GM23248 (cell line): ENCODE results near the gene ESM1. TPM values are rescaled to one million over a fixed set of nuclear protein-coding genes. Genes with fewer than 3 reads are reported as not detected.

Source experiments
- DNase-seq: peaks from one replicate; pipeline ENCODE4 v3.0.0-alpha.2; 2015
- H2AFZ ChIP-seq: fragments of 200-600 bp; sonication (generic); 2 replicates; pipeline ENCODE4 v1.6.1; 2016; ENCODE audit warnings: antibody characterized with exemption
- H3F3A ChIP-seq: fragments of 200-600 bp; sonication (generic); 2 replicates; pipeline ENCODE4 v1.6.1; 2016; ENCODE audit warnings: mild to moderate bottlenecking, antibody characterized with exemption, mixed run types; ENCODE audit not compliant: insufficient read depth
- H3K27ac ChIP-seq: fragments of 200-600 bp; sonication (generic); 2 replicates; pipeline ENCODE4 v1.5.1; 2016; ENCODE audit warnings: mild to moderate bottlenecking
- H3K27me3 ChIP-seq: fragments of 200-600 bp; sonication (generic); replicated peaks from 2 replicates; pipeline ENCODE4 v1.6.1; 2016; ENCODE audit warnings: mild to moderate bottlenecking; ENCODE audit not compliant: insufficient read depth
- H3K36me3 ChIP-seq: fragments of 200-600 bp; sonication (generic); 2 replicates; pipeline ENCODE4 v1.6.1; 2016; ENCODE audit warnings: low read depth, mild to moderate bottlenecking
- H3K4me1 ChIP-seq: fragments of 200-600 bp; sonication (generic); 2 replicates; pipeline ENCODE4 v1.6.1; 2016; ENCODE audit warnings: mild to moderate bottlenecking; ENCODE audit not compliant: insufficient read depth
- H3K4me2 ChIP-seq: fragments of 200-600 bp; sonication (generic); one replicate; pipeline ENCODE4 v1.6.1; 2016; ENCODE audit warnings: mild to moderate bottlenecking; ENCODE audit not compliant: unreplicated experiment
- H3K4me3 ChIP-seq: fragments of 200-600 bp; sonication (generic); 2 replicates; pipeline ENCODE4 v1.5.1; 2016; ENCODE audit warnings: mild to moderate bottlenecking
- H3K79me2 ChIP-seq: fragments of 200-600 bp; sonication (generic); 2 replicates; pipeline ENCODE4 v1.6.1; 2016; ENCODE audit warnings: mild to moderate bottlenecking; ENCODE audit not compliant: insufficient read depth
- H3K9ac ChIP-seq: fragments of 200-600 bp; sonication (generic); 2 replicates; pipeline ENCODE4 v1.6.1; 2016; ENCODE audit warnings: mild to moderate bottlenecking
- H3K9me2 ChIP-seq: fragments of 200-600 bp; sonication (generic); 2 replicates; pipeline ENCODE4 v1.6.1; 2016; ENCODE audit warnings: mixed run types, mild to moderate bottlenecking, moderate library complexity; ENCODE audit not compliant: insufficient read depth
- H3K9me3 ChIP-seq: fragments of 200-600 bp; sonication (generic); one replicate; pipeline ENCODE4 v1.6.1; 2017; ENCODE audit warnings: low read depth
- H4K20me1 ChIP-seq: fragments of 200-600 bp; sonication (generic); 2 replicates; pipeline ENCODE4 v1.6.0; 2016; ENCODE audit not compliant: insufficient read depth
- EZH2 ChIP-seq: fragments of 200-600 bp; sonication (generic); IDR thresholded peaks from 2 replicates; pipeline ENCODE4 v1.6.1; 2018; ENCODE audit warnings: antibody characterized with exemption, mild to moderate bottlenecking; ENCODE audit not compliant: insufficient read depth, poor library complexity, severe bottlenecking
- EZH2phosphoT487 ChIP-seq: fragments of 200-600 bp; sonication (generic); IDR thresholded peaks from 2 replicates; pipeline ENCODE4 v1.6.1; 2018; ENCODE audit warnings: antibody characterized with exemption, moderate library complexity, mild to moderate bottlenecking, low read depth; ENCODE audit not compliant: insufficient read depth
- WGBS, 2 experiments: methylation state at CpG; one replicate each; pipeline ENCODE4 v1.1.6; 2015 to 2017; ENCODE audit warnings: low lambda C conversion rate in 2 of 2, low coverage in 1 of 2; ENCODE audit errors: missing lambda C conversion rate in 2 of 2; 5-methylcytosine and 5-hydroxymethylcytosine counted together
- in situ Hi-C: fragments of 300-500 bp; cut with MboI; formaldehyde crosslinking; loops from 2 replicates; pipeline ENCODE4 v1.15.0; 2020
- polyA plus RNA-seq: library from polyadenylated mRNA; unstranded; fragments of >200 nt; fragmentation: Nextera tagmentation; extraction: Ambion mirVana; gene quantifications from 2 replicates; pipeline ENCODE4 v1.2.1, GENCODE V29; 2016
- total RNA-seq: library from RNA; depleted of rRNA; stranded (reverse); fragments of >200 nt; shearing (Covaris generic); gene quantifications from 2 replicates; pipeline ENCODE4 v1.2.3, GENCODE V29; 2014; rRNA removed

The ESM1 gene
- total RNA-seq, result 25.5 and 26.1 TPM in 2 replicates
- polyA plus RNA-seq, result 11.8 and 12.2 TPM in 2 replicates

- in situ Hi-C loops, result no loop called here
- 10 to 13% methylated on average over 26 of the region's 26 CpGs for WGBS, 2 experiments
These were observed at the start of gene ESM1 for GRCh38 chr5:54985301-54986268. TSS of gene ESM1 (minus strand) at chr5:54985593. CDS start at chr5:54985517, 76 bp downstream.

DNA sequence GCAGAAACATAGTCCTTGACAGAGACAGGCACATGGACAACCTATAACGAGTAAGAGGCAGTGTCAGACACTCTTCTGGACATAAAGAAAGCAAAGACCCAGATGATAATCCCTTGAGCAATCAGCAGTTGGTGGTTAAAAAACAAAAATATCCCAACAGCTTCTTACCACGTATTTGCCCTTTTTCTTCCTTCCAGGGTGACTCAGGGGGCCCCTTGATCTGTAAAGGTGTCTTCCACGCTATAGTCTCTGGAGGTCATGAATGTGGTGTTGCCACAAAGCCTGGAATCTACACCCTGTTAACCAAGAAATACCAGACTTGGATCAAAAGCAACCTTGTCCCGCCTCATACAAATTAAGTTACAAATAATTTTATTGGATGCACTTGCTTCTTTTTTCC, 48.2 kb upstream of the ESM1 start:
- H3K9me2 ChIP-seq, result no peaks in the 10 kb centered on the region
- H3K27ac ChIP-seq, result no peak overlapping the region
- H3K4me1 ChIP-seq, result peaks cover 13% of the 10 kb centered on the region
- no peak overlapping the region for H3K4me2 ChIP-seq
- H3K9ac ChIP-seq, result no peak overlapping the region
- no peak overlapping the region for H2AFZ ChIP-seq
- H4K20me1 ChIP-seq, result no peaks in the 10 kb centered on the region
- TF ChIP-seq EZH2 (no peak), EZH2phosphoT487 (no peak)
- H3F3A ChIP-seq, result 0 out of 2 replicates have a peak, but pooled peaks cover 9% of the 10 kb centered on the region
- WGBS, 2 experiments, result 60 to 71% methylated on average over 4 of the region's 4 CpGs
- no peaks in the 10 kb centered on the region for H3K79me2 ChIP-seq
- no peak for DNase-seq
- H3K36me3 ChIP-seq, result no peaks in the 10 kb centered on the region
- no peaks in the 10 kb centered on the region for H3K27me3 ChIP-seq
- no peak overlapping the region for H3K4me3 ChIP-seq
- no peaks in the 10 kb centered on the region for H3K9me3 ChIP-seq
- in situ Hi-C loops, result no loop called here

More at GRCh38 chr5:54985301-54986268, at the start of gene ESM1:
- Histone ChIP-seq H3K27ac (peak within 1 kb of the TSS; percentile 44), H2AFZ (peak within 1 kb of the TSS; percentile 31), H3K4me2 (peak within 1 kb of the TSS; percentile 78), H3F3A (peaks cover 12% of the 10 kb centered on the region), H4K20me1 (no peaks in the 10 kb centered on the region), H3K27me3 (no peaks in the 10 kb centered on the region), H3K9me2 (no peaks in the 10 kb centered on the region), H3K4me3 (peak within 1 kb of the TSS; percentile 63), H3K79me2 (peaks cover 31% of the 10 kb centered on the region), H3K9me3 (no peaks in the 10 kb centered on the region), H3K36me3 (no peaks in the 10 kb centered on the region), H3K9ac (peak within 1 kb of the TSS; percentile 14), H3K4me1 (peaks cover 56% of the 10 kb centered on the region)
- TF ChIP-seq EZH2phosphoT487, result no peak
- TF ChIP-seq EZH2, result no peak
- peak; percentile 83 for DNase-seq

DNA sequence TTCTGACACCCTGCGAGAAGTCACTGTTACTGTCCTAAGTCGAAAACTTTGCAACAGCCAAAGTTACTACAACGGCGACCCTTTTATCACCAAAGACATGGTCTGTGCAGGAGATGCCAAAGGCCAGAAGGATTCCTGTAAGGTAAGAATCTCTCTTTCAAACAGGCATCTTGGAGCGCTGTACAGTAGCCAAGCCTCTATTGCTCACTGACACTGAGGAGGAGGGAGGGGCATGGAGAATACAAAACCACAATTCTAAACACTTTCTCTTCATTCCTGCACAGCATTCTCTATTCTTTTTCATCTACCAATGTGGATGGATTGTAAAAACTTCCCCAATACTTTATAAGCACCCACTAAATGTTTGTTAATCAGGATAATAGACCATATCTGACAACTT, 46.1 kb upstream of the ESM1 start:
- Histone ChIP-seq H3F3A (0 out of 2 replicates have a peak, but pooled peaks cover 5% of the 10 kb centered on the region), H3K4me2 (no peak overlapping the region), H4K20me1 (no peaks in the 10 kb centered on the region), H3K9me2 (no peaks in the 10 kb centered on the region), H3K9me3 (no peaks in the 10 kb centered on the region), H3K4me1 (peaks cover 7% of the 10 kb centered on the region), H3K4me3 (no peak overlapping the region), H3K79me2 (no peaks in the 10 kb centered on the region), H3K36me3 (no peaks in the 10 kb centered on the region), H2AFZ (no peak overlapping the region), H3K27ac (no peak overlapping the region), H3K27me3 (no peaks in the 10 kb centered on the region), H3K9ac (no peak overlapping the region)
- 86 to 90% methylated on average over 5 of the region's 5 CpGs for WGBS, 2 experiments
- in situ Hi-C loops, result no loop called here
- DNase-seq, result peak; percentile 12
- TF ChIP-seq EZH2, result no peak
- no peak for TF ChIP-seq EZH2phosphoT487

DNA sequence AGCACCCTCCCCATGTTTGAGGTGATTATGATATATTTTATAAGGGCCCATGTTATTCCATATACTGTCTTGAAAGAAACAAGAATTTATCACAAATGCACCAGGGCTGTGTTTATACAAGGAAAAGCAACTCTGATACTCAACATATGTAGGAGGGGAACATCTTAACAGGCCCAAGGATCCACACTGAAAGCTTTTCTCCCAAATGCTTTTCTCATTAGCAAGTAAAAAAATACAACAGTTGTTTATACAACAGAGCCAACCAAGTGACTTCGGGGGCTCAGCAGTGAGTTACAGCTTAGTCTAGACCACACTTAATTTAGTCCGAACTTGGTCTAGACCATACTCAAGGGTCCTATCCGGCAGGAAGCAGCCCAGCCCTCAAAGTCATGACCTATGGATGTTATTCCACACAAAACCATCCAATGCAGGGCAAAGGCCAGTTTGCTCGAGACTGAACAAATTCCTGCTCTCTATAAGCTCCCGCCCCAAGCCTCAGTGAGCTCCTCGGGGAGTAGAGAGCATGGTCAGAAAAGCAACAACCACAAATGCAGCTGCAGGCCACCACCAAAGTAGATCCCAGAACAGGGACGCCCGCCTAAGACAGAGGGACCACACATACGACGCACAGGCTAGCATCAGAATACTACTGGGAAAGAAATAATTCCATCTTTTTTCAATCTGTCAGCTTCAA, 45.4 kb upstream of the ESM1 start:
- Histone ChIP-seq H3K4me3 (no peak overlapping the region), H3K36me3 (no peaks in the 10 kb centered on the region), H4K20me1 (no peaks in the 10 kb centered on the region), H3K9me2 (no peaks in the 10 kb centered on the region), H3K9ac (no peak overlapping the region), H3K27me3 (no peaks in the 10 kb centered on the region), H3K79me2 (no peaks in the 10 kb centered on the region), H3K27ac (no peak overlapping the region), H3F3A (no peaks in the 10 kb centered on the region), H3K4me1 (no peaks in the 10 kb centered on the region), H2AFZ (no peak overlapping the region), H3K9me3 (no peaks in the 10 kb centered on the region), H3K4me2 (no peak overlapping the region)
- in situ Hi-C loops, result no loop called here
- no peak for DNase-seq
- TF ChIP-seq EZH2 (no peak), EZH2phosphoT487 (no peak)
- 71 to 74% methylated on average over 10 of the region's 10 CpGs for WGBS, 2 experiments
